GM12878 (cell line): Measurements from ENCODE around the gene UBE3B. TPM values are rescaled to one million over a fixed set of nuclear protein-coding genes. Genes with fewer than 3 reads are reported as not detected.

Experiments
- ATAC-seq: fragments of 200-7000 bp; cut with Tn5 transposase; 3 replicates; pipeline ENCODE4 v1.9.1; 2020; ENCODE audit warnings: mild to moderate bottlenecking, moderate library complexity
- BruUV-seq: library from RNA; stranded (reverse); fragments of 400-500 nt; replicated peaks from 2 replicates; lab custom pipeline; 2021; lab: Mats Ljungman, UMichigan
- CTCF ChIA-PET: fragments of 300-600 bp; sonication (Branson Sonifier 250); formaldehyde crosslinking; extraction: SDS; loops from one replicate; lab custom pipeline; 2021; ENCODE audit warnings: inconsistent platforms; lab: Yijun Ruan, JAX
- POLR2A ChIA-PET: fragments of 350-600 bp; formaldehyde crosslinking; extraction: SDS; loops from one replicate; lab custom pipeline; 2021; ENCODE audit warnings: inconsistent platforms; lab: Charles Lee
- RAD21 ChIA-PET: fragments of 300-600 bp; sonication (Branson Sonifier 250); formaldehyde crosslinking; loops from one replicate; lab custom pipeline; 2023; ENCODE audit warnings: antibody characterized with exemption; ENCODE audit not compliant: unreplicated experiment; lab: Charles Lee
- SMC1A ChIA-PET: fragments of 300-600 bp; sonication (Branson Sonifier 250); formaldehyde crosslinking; loops from one replicate; lab custom pipeline; 2023; ENCODE audit not compliant: unreplicated experiment, uncharacterized antibody; lab: Charles Lee
- DNase-seq: peaks from one replicate; pipeline ENCODE4 v3.0.0-alpha.2; 2011; ENCODE audit warnings: low read depth, low spot score
- FAIRE-seq: peaks from 3 replicates; lab custom pipeline; 2011; peaks lifted over from hg19 to GRCh38; lab: Jason Lieb, UNC
- H2AFZ ChIP-seq: 2 replicates; pipeline ENCODE4 v1.6.0; 2011; ENCODE audit warnings: low read depth, low read length, control low read depth; ENCODE audit not compliant: control insufficient read depth
- H3K27ac ChIP-seq: 2 replicates; pipeline ENCODE4 v1.5.1; 2011; ENCODE audit warnings: control low read depth; ENCODE audit not compliant: control insufficient read depth, insufficient read depth
- H3K27me3 ChIP-seq, 2 experiments: replicated peaks in 1 of 2; 2 replicates each; pipeline versions ENCODE4 v1.6.0 to v1.6.1; 2011; ENCODE audit warnings: low read length in 1 of 2; ENCODE audit not compliant: control insufficient read depth in 2 of 2, insufficient read depth in 2 of 2
- H3K36me3 ChIP-seq, 2 experiments: 2 replicates each; pipeline ENCODE4 v1.5.1; 2011; ENCODE audit warnings: low read length in 1 of 2; ENCODE audit not compliant: control insufficient read depth in 2 of 2, insufficient read depth in 2 of 2
- H3K4me1 ChIP-seq: 2 replicates; pipeline ENCODE4 v1.6.1; 2011; ENCODE audit warnings: mild to moderate bottlenecking, low read length, moderate library complexity, mixed read lengths; ENCODE audit not compliant: control insufficient read depth, insufficient read depth
- H3K4me2 ChIP-seq: 2 replicates; pipeline ENCODE4 v1.6.0; 2011; ENCODE audit warnings: control low read depth; ENCODE audit not compliant: control insufficient read depth, insufficient read depth
- H3K4me3 ChIP-seq: fragments of 200-600 bp; sonication (generic); 2 replicates; pipeline ENCODE4 v1.5.1; 2016
- H3K79me2 ChIP-seq: 2 replicates; pipeline ENCODE4 v1.6.0; 2011; ENCODE audit warnings: low read length; ENCODE audit not compliant: control insufficient read depth, insufficient read depth
- H3K9ac ChIP-seq: 2 replicates; pipeline ENCODE4 v1.8.0; 2011; ENCODE audit warnings: low read length, control low read depth, mixed read lengths; ENCODE audit not compliant: control insufficient read depth, insufficient read depth
- H3K9me3 ChIP-seq: replicated peaks from 3 replicates; pipeline ENCODE4 v1.5.1; 2011; ENCODE audit warnings: mild to moderate bottlenecking, low read length; ENCODE audit not compliant: control insufficient read depth, insufficient read depth
- H4K20me1 ChIP-seq: 2 replicates; pipeline ENCODE4 v1.6.0; 2011; ENCODE audit not compliant: control insufficient read depth, insufficient read depth
- CBX3 ChIP-seq: fragments of 200-600 bp; sonication (generic); IDR thresholded peaks from 2 replicates; pipeline ENCODE4 v1.6.1; 2016; ENCODE audit warnings: low read depth, borderline replicate concordance
- IKZF2 ChIP-seq, 2 experiments: fragments of 450-650 bp; IDR thresholded peaks; 2 replicates each; pipeline ENCODE4 v1.6.1; 2017; ENCODE audit warnings: mild to moderate bottlenecking in 2 of 2, moderate library complexity in 2 of 2
- KLF5 ChIP-seq: fragments of 450-650 bp; IDR thresholded peaks from 2 replicates; pipeline ENCODE4 v1.6.1; 2014; ENCODE audit warnings: mild to moderate bottlenecking; ENCODE audit not compliant: partially characterized antibody
- PRDM15 ChIP-seq: fragments of 450-650 bp; formaldehyde crosslinking; IDR thresholded peaks from 2 replicates; pipeline ENCODE4 v1.4.0; 2020; ENCODE audit warnings: mild to moderate bottlenecking, moderate library complexity
- RAD21 ChIP-seq: IDR thresholded peaks from 2 replicates; pipeline ENCODE4 v1.6.1; 2011; ENCODE audit warnings: mild to moderate bottlenecking, low read depth, low read length, moderate library complexity; ENCODE audit not compliant: insufficient read depth
- RB1 ChIP-seq: fragments of 450-650 bp; formaldehyde crosslinking; IDR thresholded peaks from 2 replicates; pipeline ENCODE4 v1.6.1; 2017; ENCODE audit warnings: mild to moderate bottlenecking, borderline replicate concordance
- SIN3A ChIP-seq: IDR thresholded peaks from 2 replicates; pipeline ENCODE4 v1.6.1; 2012; ENCODE audit warnings: low read depth, low read length, improper control_type of control experiment
- TCF12 ChIP-seq: IDR thresholded peaks from 2 replicates; pipeline ENCODE4 v1.6.1; 2011; ENCODE audit warnings: low read depth, mild to moderate bottlenecking, low read length
- ZBTB11 ChIP-seq: fragments of 450-650 bp; formaldehyde crosslinking; IDR thresholded peaks from 2 replicates; pipeline ENCODE4 v1.5.0; 2022; ENCODE audit warnings: mild to moderate bottlenecking, missing genetic modification characterization
- ZBTB33 ChIP-seq: fragments of 450-650 bp; IDR thresholded peaks from 2 replicates; pipeline ENCODE4 v1.6.1; 2017; ENCODE audit warnings: mild to moderate bottlenecking
- ZBTB4 ChIP-seq: fragments of 450-650 bp; formaldehyde crosslinking; IDR thresholded peaks from 2 replicates; pipeline ENCODE4 v1.4.0; 2022; ENCODE audit warnings: mild to moderate bottlenecking, moderate library complexity
- WGBS: methylation state at CpG from one replicate; pipeline ENCODE4 v1.1.6; 2016; ENCODE audit warnings: low lambda C conversion rate; ENCODE audit not compliant: insufficient replicate concordance, insufficient coverage; ENCODE audit errors: missing lambda C conversion rate; 5-methylcytosine and 5-hydroxymethylcytosine counted together
- in situ Hi-C: fragments of 300-500 bp; cut with MboI; formaldehyde crosslinking; loops from 9 replicates; pipeline ENCODE4 v1.14.3; 2018; ENCODE audit warnings: mixed read lengths
- intact Hi-C: fragments of 100-400 bp; cut with micrococcal nuclease; formaldehyde crosslinking; loops from one replicate; pipeline ENCODE4 v1.14.2; 2022; ENCODE audit not compliant: unreplicated experiment
- polyA plus RNA-seq, 11 experiments: library from polyadenylated mRNA; depleted of rRNA in 4 of 11; unstranded in 6 of 11; stranded (reverse) in 5 of 11; fragments of >200 nt; fragmentation: Nextera tagmentation in 4 of 11; fragmentation: Illumina TruSeq in 1 of 11; extraction: Ambion mirVana in 4 of 11; extraction: Trizol in 1 of 11; gene quantifications; 1 replicate in 1 of 11; 2 replicates in 10 of 11; pipeline versions ENCODE4 v1.2.1 to v1.2.3, GENCODE V29; 2011 to 2016; ENCODE audit warnings: inconsistent platforms in 2 of 11, missing spikeins in 2 of 11, low read depth in 1 of 11
- total RNA-seq, 4 experiments: library from RNA; depleted of rRNA in 3 of 4; stranded (reverse); fragments of >200 nt in 3 of 4; fragmentation: Illumina TruSeq in 1 of 4; extraction: Trizol in 1 of 4; gene quantifications; 2 replicates each; pipeline versions ENCODE4 v1.2.1 to v1.2.3, GENCODE V29; 2013 to 2021

The UBE3B gene
- total and polyA plus RNA-seq, 10 of the 15 experiments (the other 5 are each of a cell fraction or from before 2014, with no cell fraction given) = 7.4 to 25.3 (median 17.1) TPM

- no peaks in the 10 kb centered on the region for H3K27me3 ChIP-seq
- SMC1A ChIA-PET = no interaction called here
- H3K9me3 ChIP-seq = no peaks in the 10 kb centered on the region
- FAIRE-seq (no peak), ATAC-seq (no peak), DNase-seq (no peak)
- 91% methylated on average over 7 of the region's 8 CpGs for WGBS
- CTCF ChIA-PET = no interaction called here
- no peaks in the 10 kb centered on the region; the same call in 1 of the 2 replicates for H4K20me1 ChIP-seq
- RAD21 ChIA-PET = no interaction called here
- intact Hi-C loops (no loop called here), in situ Hi-C loops (no loop called here)
- H3K4me2 ChIP-seq = no peak overlapping the region
- H3K36me3 ChIP-seq = peaks cover 10 to 13% of the 10 kb centered on the region in 2 experiments
- no peak overlapping the region for H3K4me3 ChIP-seq
- no peaks in the 10 kb centered on the region for H3K4me1 ChIP-seq
- H2AFZ ChIP-seq = no peak overlapping the region
- H3K9ac ChIP-seq = no peak overlapping the region
- no TSS peak for BruUV-seq
- H3K79me2 ChIP-seq = peaks cover 7% of the 10 kb centered on the region
- no peak overlapping the region for H3K27ac ChIP-seq
- POLR2A ChIA-PET = interaction anchor here (0.6 kb wide), 1 partner anchor 44 kb away, joined by 4 read pairs; no protein-coding TSS in a partner anchor
- TF ChIP-seq CBX3 (no peak), TCF12 (no peak), IKZF2 (IDR thresholded peaks at IDR 0.05) (no peak), PRDM15 (CRISPR knock-in tag) (no peak), ZBTB11 (CRISPR knock-in tag) (no peak), KLF5 (no peak), ZBTB4 (CRISPR knock-in tag) (no peak), RB1 (no peak), SIN3A (no peak), RAD21 (no peak), ZBTB33 (no peak)
Measured at GRCh38 chr12:109467978-109468676, 9.3 kb upstream of the UBE3B start.
